ENCODE measurements around the gene PIP5K1B.

Gene PIP5K1B

GRCh38 chr9:68707801-68708488 lies 2.9 kb downstream of the PIP5K1B start:
- DNase-seq (ENCODE audit: low read depth in 2 of 2): no peak

- DNase-seq (ENCODE audit: low read depth in 2 of 2): no peak
These were observed 3.5 kb downstream of the PIP5K1B start for GRCh38 chr9:68708513-68708912.

GRCh38 chr9:68709291-68710110 lies 4.5 kb downstream of the PIP5K1B start:
- DNase-seq (ENCODE audit: low read depth in 2 of 2): no peak

- no peak for DNase-seq (ENCODE audit: low read depth in 2 of 2)
These were observed 5.1 kb downstream of the PIP5K1B start for GRCh38 chr9:68710111-68710471.

- DNase-seq (ENCODE audit: low read depth in 2 of 2): no peak
These were observed 6.2 kb downstream of the PIP5K1B start for GRCh38 chr9:68711281-68711680.

- no peak for DNase-seq (ENCODE audit: low read depth in 2 of 2)
These were observed 6.9 kb downstream of the PIP5K1B start for GRCh38 chr9:68711932-68712331.

- DNase-seq (ENCODE audit: low read depth in 2 of 2): no peak
These were observed 9.6 kb downstream of the PIP5K1B start for GRCh38 chr9:68714416-68715180.

GRCh38 chr9:68715181-68715456 lies 10.1 kb downstream of the PIP5K1B start:
- DNase-seq (ENCODE audit: low read depth in 2 of 2): no peak

- no peak for DNase-seq (ENCODE audit: low read depth in 2 of 2)
These were observed 12.8 kb downstream of the PIP5K1B start for GRCh38 chr9:68717552-68718443.

- DNase-seq (ENCODE audit: low read depth in 2 of 2): no peak
These were observed 14.8 kb downstream of the PIP5K1B start for GRCh38 chr9:68719847-68720246.

GRCh38 chr9:68720656-68721313 lies 15.7 kb downstream of the PIP5K1B start:
- DNase-seq (ENCODE audit: low read depth in 2 of 2): no peak

GRCh38 chr9:68721666-68722330 lies 16.8 kb downstream of the PIP5K1B start:
- no peak for DNase-seq (ENCODE audit: low read depth in 2 of 2)

- DNase-seq (ENCODE audit: low read depth in 2 of 2): no peak
These were observed 20.0 kb downstream of the PIP5K1B start for GRCh38 chr9:68725070-68725469.

- DNase-seq (ENCODE audit: low read depth in 2 of 2): no peak
These were observed 21.4 kb downstream of the PIP5K1B start for GRCh38 chr9:68726489-68726888.

GRCh38 chr9:68727636-68728035 lies 22.6 kb downstream of the PIP5K1B start:
- no peak for DNase-seq (ENCODE audit: low read depth in 2 of 2)

GRCh38 chr9:68728731-68729130 lies 23.7 kb downstream of the PIP5K1B start:
- no peak for DNase-seq (ENCODE audit: low read depth in 2 of 2)

GRCh38 chr9:68730570-68731235 lies 25.7 kb downstream of the PIP5K1B start:
- no peak for DNase-seq (ENCODE audit: low read depth in 2 of 2)

GRCh38 chr9:68731857-68732256 lies 26.8 kb downstream of the PIP5K1B start:
- DNase-seq (ENCODE audit: low read depth in 2 of 2): no peak

GRCh38 chr9:68732405-68733020 lies 27.5 kb downstream of the PIP5K1B start:
- no peak for DNase-seq (ENCODE audit: low read depth in 2 of 2)

- no peak for DNase-seq (ENCODE audit: low read depth in 2 of 2)
These were observed 28.0 kb downstream of the PIP5K1B start for GRCh38 chr9:68733021-68733405.
